NCI-H1930 (cell line): ENCODE data around the gene RPS19.
"Not testable (repeated sequence)": the region's sequence is repeated elsewhere in the genome, so short reads cannot be mapped to it uniquely, and the experiment has no call there.

Experiments used
- DNase-seq, 2 experiments: peaks; one replicate each; lab custom pipeline; 2025; lab: John Stamatoyannopoulos, UW

The RPS19 gene

GRCh38 chr19:41860419-41861115 lies 512 bp downstream of the RPS19 start:
- no peak for DNase-seq

- no peak for DNase-seq
Measured at GRCh38 chr19:41861116-41861768, 1.2 kb downstream of the RPS19 start.

GRCh38 chr19:41861846-41862245 lies 1.8 kb downstream of the RPS19 start:
- no peak for DNase-seq

GRCh38 chr19:41862445-41862986 lies 2.5 kb downstream of the RPS19 start:
- DNase-seq, result no peak

- no peak for DNase-seq
Measured at GRCh38 chr19:41863209-41863931, 3.3 kb downstream of the RPS19 start.

- no peak for DNase-seq
Measured at GRCh38 chr19:41864374-41864773, 4.3 kb downstream of the RPS19 start.

GRCh38 chr19:41866284-41866683 lies 6.2 kb downstream of the RPS19 start:
- DNase-seq, result no peak

GRCh38 chr19:41868120-41868988 lies 8.3 kb downstream of the RPS19 start:
- DNase-seq, result no peak

DNA sequence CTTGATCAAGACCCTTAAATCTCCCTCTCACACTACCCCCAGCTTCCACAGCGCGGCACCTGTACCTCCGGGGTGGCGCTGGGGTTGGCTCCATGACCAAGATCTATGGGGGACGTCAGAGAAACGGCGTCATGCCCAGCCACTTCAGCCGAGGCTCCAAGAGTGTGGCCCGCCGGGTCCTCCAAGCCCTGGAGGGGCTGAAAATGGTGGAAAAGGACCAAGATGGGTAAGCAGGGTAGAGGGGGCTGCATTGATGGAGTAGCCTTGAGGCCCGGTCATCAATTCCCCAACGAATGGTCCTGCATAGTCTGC lies 8.9 kb downstream of the RPS19 start:
- DNase-seq, result no peak

DNA sequence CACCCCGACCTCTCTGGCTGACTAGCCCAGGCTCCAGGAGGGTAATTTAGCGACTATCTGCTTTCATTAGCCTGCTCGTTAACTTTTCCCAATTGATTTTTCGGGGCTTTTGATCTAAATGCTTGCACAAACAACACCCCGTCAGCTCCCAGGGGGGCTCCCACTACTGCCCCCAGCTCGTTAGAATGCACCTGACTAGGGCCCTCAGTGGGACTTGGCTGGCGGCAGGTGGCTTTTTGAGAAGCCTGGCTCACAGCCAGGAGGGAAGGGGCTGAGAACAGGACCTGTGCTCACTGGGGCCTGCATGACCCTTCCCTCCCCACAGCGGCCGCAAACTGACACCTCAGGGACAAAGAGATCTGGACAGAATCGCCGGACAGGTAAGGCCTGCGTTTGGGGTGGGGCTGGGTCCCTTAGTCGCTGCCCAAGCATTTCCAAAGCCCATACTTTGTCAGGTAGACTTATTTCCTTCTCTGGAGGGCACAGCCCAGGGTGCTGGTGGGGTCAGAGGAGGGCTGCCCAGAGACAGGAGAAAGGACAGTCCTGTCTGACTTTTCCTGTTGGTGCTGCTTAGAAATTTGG lies 9.4 kb downstream of the RPS19 start:
- DNase-seq, result no peak

GRCh38 chr19:41870401-41870873 lies 10.4 kb downstream of the RPS19 start:
- no peak for DNase-seq

- DNase-seq, result no peak
Measured at GRCh38 chr19:41871573-41872383, 11.7 kb downstream of the RPS19 start.

DNA sequence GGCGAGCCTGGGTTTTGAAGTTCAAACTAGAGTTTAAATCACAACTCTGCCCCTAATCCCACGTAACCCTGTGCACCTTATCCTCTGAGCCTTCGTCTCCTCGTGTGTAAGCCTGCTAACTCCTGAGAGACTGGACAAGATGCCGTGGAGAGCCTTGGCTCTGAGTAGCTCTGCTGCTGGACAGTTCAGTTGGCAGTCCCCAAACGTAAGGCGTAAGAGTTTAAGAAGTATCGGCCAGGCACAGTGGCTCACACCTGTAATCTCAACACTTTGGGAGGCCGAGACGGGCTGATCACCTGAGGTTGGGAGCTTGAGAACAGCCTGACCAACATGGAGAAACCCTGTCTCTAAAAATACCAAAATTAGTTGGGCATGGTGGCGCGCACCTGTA lies 12.3 kb downstream of the RPS19 start:
- no peak for DNase-seq

GRCh38 chr19:41872775-41873647 lies 13.0 kb downstream of the RPS19 start:
- peak; percentile 79 to 82 for DNase-seq

DNA sequence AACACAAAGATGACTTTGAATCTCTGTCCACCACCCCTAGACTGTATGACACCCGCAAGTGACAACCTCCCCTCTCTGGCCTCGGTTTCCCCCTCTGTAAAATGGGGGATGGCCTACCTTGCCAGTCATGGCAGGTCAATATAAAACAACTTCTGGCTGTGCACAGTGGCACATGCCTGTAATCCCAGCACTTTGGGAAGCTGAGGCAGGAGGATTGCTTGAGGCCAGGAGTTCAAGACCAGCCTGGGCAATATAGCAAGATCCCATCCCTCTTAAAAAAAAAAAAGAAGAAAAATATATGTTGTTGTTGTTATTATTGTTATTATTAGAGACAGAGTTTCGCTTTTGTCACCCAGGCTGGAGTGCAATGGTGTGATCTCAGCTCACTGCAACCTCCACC lies 15.9 kb downstream of the RPS19 start:
- not testable (repeated sequence) for DNase-seq

DNA sequence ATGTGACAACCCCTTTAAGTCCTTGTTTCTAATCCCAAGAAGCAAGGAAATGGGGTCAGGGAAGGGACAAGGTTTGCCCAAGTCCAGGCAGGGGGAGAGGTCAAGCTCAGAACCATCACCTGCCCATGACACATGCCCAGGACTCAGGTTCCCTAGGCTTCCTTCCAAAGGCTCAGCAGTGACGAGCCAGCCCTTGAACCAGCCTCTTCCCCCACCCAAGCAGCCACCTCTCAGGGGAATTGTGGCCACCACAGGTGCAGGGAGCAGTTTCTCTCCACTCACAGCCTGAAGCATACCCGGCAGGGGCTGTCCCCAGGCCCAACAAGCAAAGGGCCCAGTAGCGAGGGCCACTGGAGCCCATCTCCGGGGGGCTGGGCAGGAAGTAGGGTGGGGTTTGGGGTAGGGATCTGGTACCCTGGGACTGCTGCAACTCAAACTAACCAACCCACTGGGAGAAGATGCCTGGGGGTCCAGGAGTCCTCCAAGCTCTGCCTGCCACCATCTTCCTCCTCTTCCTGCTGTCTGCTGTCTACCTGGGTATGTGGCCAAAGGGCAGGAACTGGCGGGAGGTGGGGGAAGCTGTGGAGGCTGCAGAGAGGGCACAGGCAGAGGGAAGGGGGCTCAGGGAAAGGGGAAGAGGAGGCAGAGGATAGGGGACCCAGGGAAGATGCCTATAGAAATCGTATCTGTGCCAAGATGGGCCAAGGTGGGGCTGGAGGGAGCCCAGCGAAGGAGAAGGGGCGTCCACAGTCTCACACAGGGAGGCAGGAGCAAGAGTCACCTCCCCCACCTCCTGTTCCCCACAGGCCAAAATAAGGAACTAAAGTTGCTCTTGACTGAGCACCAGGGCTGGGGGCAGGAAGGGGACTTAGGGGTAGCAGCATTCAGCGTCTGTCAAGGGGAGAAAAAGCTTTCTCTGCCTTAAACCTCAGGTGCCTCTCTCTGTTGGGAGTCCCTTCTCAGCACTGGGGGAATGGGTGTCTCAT lies 17.1 kb downstream of the RPS19 start, which contains the start of gene CD79A:
Gene CD79A (plus strand): TSS at position 433 of the 986 bp plus-strand sequence. CDS start 26 bp downstream, at position 459.
- no peak for DNase-seq

DNA sequence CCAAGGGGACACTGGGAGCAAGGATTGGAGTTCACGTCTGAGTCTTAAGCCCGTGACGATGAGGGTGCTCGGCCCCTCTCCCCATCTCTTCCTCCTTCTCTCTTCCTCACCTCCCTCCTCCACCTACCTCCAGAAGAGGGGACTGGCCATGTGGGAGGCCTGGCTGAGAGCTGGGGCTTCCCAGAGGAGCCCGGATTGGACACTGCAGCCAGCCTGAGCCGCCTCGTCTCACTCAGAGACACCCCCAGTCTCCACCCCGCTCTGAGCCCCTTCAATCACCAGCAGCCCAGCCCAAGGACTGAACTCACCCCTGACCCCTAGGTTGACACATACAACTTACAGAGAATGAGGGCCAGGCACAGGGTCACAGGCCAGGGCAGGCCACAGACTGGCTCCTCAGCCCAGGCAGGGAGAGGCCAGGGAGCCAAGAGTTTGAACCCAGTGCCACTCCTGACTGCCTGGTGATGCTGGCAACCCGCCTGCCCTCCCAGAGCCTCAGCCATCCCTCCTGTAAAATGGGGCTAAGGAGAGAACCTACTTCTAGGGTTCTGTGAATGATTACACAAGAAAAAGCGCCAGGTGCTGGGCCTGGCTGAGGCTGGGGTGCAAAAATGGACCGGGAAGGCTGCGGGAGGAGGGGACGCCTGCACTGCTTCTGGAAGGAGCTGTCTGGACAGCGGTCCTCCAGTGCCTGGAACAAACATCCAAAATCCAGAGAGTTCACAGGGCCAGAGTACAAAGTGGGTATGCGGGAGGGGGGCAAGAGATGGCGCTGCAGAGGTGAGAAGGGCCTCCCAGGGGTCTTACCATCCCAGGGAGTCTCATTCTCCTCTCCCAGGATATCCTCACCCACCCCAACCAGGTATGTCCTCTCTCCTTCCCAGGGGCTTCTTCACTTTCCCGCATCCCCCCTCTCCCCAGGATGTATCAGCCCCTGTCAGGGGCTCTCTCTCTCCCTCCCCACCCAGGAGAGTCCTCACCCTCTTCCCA lies 18.2 kb downstream of the RPS19 start:
- DNase-seq, result no peak
